A172 (cell line): Measurements from ENCODE around the gene CPXM2. TPM values are rescaled to one million over a fixed set of nuclear protein-coding genes. Genes with fewer than 3 reads are reported as not detected.
A peak's percentile ranks its signal among the peaks of the same experiment; 100 is the strongest.

Source experiments
- DNase-seq: peaks from one replicate; pipeline ENCODE4 v3.0.0-alpha.2; 2015; ENCODE audit warnings: low spot score
- total RNA-seq: library from RNA; depleted of rRNA; stranded (reverse); fragments of >200 nt; shearing (Covaris generic); gene quantifications from 2 replicates; pipeline ENCODE4 v1.2.3, GENCODE V29; 2014

CPXM2 gene
- total RNA-seq, 1 experiment from 2014 or later, result not detected

GRCh38 chr10:123904834-123905409 is 13.3 kb upstream of the CPXM2 start:
- DNase-seq, result no peak

GRCh38 chr10:123903621-123904020 is 12.0 kb upstream of the CPXM2 start:
- no peak for DNase-seq

- no peak for DNase-seq
These were observed 10.0 kb upstream of the CPXM2 start for GRCh38 chr10:123901621-123902020.

- no peak for DNase-seq
These were observed 5.5 kb upstream of the CPXM2 start for GRCh38 chr10:123897146-123897545.

- DNase-seq, result no peak
These were observed 4.8 kb upstream of the CPXM2 start for GRCh38 chr10:123896246-123896927.

GRCh38 chr10:123893651-123894050 is 2.0 kb upstream of the CPXM2 start:
- no peak for DNase-seq

- DNase-seq, result no peak
These were observed 857 bp downstream of the CPXM2 start for GRCh38 chr10:123890756-123891143.

- no peak for DNase-seq
These were observed 1.4 kb downstream of the CPXM2 start for GRCh38 chr10:123890226-123890625.

- no peak for DNase-seq
These were observed 1.8 kb downstream of the CPXM2 start for GRCh38 chr10:123889821-123890220.

- DNase-seq, result no peak
These were observed 2.9 kb downstream of the CPXM2 start for GRCh38 chr10:123888751-123889150.

- no peak for DNase-seq
These were observed 3.4 kb downstream of the CPXM2 start for GRCh38 chr10:123888256-123888655.

GRCh38 chr10:123886292-123886691 is 5.3 kb downstream of the CPXM2 start:
- no peak for DNase-seq

- DNase-seq, result no peak
These were observed 6.0 kb downstream of the CPXM2 start for GRCh38 chr10:123885406-123886170.

GRCh38 chr10:123884907-123885381 is 6.7 kb downstream of the CPXM2 start:
- DNase-seq, result no peak

- DNase-seq, result no peak
These were observed 7.2 kb downstream of the CPXM2 start for GRCh38 chr10:123884351-123884906.

GRCh38 chr10:123883673-123884320 is 7.8 kb downstream of the CPXM2 start:
- DNase-seq, result no peak

- DNase-seq, result no peak
These were observed 8.7 kb downstream of the CPXM2 start for GRCh38 chr10:123882681-123883445.

- no peak for DNase-seq
These were observed 9.4 kb downstream of the CPXM2 start for GRCh38 chr10:123882177-123882576.

- no peak for DNase-seq
These were observed 11.9 kb downstream of the CPXM2 start for GRCh38 chr10:123879606-123880257.

- peak; percentile 20 for DNase-seq
These were observed 12.8 kb downstream of the CPXM2 start for GRCh38 chr10:123878666-123879303.
